ENCODE data around the gene IER3. TPM values are rescaled to one million over a fixed set of nuclear protein-coding genes. Genes with fewer than 3 reads are reported as not detected.

The IER3 gene
- total and polyA plus RNA-seq, 2 experiments from 2014 or later, result 19.9 to 21.2 TPM

- Histone ChIP-seq H4K20me1 (replicated peaks; ENCODE audit: insufficient read depth) (no peaks in the 10 kb centered on the region; the same call in 1 of the 2 replicates), H3K4me2 (no peak overlapping the region), H2AFZ (no peak overlapping the region), H3K27me3 (ENCODE audit: insufficient read depth) (no peaks in the 10 kb centered on the region), H3K4me1 (ENCODE audit: insufficient read depth) (peaks cover 14% of the 10 kb centered on the region), H3K4me3 (no peak overlapping the region), H3F3A (replicated peaks; ENCODE audit: low read depth) (no peaks in the 10 kb centered on the region), H3K79me2 (replicated peaks; ENCODE audit: insufficient read depth) (no peaks in the 10 kb centered on the region), H3K27ac (ENCODE audit: low read depth) (no peak overlapping the region), H3K9me2 (ENCODE audit: insufficient read depth) (no peaks in the 10 kb centered on the region), H3K36me3 (ENCODE audit: insufficient read depth) (no peaks in the 10 kb centered on the region)
- Mint-ChIP-seq H3K4me3 (no peak overlapping the region), H3K4me1 (peaks cover 31% of the 10 kb centered on the region), H3K27ac (no peak overlapping the region), H3K36me3 (ENCODE audit: low read depth) (no peaks in the 10 kb centered on the region), H3K9me3 (no peaks in the 10 kb centered on the region), H3K27me3 (ENCODE audit: insufficient read depth, low read depth, poor library complexity) (peaks cover 9% of the 10 kb centered on the region)
- no peak for TF ChIP-seq ZNF331 (CRISPR knock-in tag; IDR thresholded peaks at IDR 0.05; ENCODE audit: low read depth)
- no peak for TF ChIP-seq ETS1 (IDR thresholded peaks at IDR 0.05)
- TF ChIP-seq REST (IDR thresholded peaks at IDR 0.05; ENCODE audit: unreplicated experiment), result no peak
- no peak for TF ChIP-seq JUNB (IDR thresholded peaks at IDR 0.05; ENCODE audit: unreplicated experiment)
- TF ChIP-seq EZH2phosphoT487 (IDR thresholded peaks at IDR 0.05; ENCODE audit: unreplicated experiment), result no peak
- TF ChIP-seq NANOG (IDR thresholded peaks at IDR 0.05; ENCODE audit: borderline replicate concordance), result no peak
- TF ChIP-seq CTCF (conservative IDR thresholded peaks at IDR 0.05; ENCODE audit: low read depth in 2 of 2), result no peak
- TF ChIP-seq ZNF114 (CRISPR knock-in tag; IDR thresholded peaks at IDR 0.05), result no peak
- TF ChIP-seq ZNF462 (CRISPR knock-in tag; IDR thresholded peaks at IDR 0.05), result no peak
- no peak for TF ChIP-seq EZH2 (IDR thresholded peaks at IDR 0.05; ENCODE audit: low read depth, unreplicated experiment)
- TF ChIP-seq CREB1 (CRISPR knock-in tag; IDR thresholded peaks at IDR 0.05; ENCODE audit: low read depth), result no peak
- TF ChIP-seq STAT1 (IDR thresholded peaks at IDR 0.05; ENCODE audit: unreplicated experiment), result no peak
- no peak for TF ChIP-seq POLR2AphosphoS5 (IDR thresholded peaks at IDR 0.05; ENCODE audit: low read depth)
- DNase-seq (ENCODE audit: low spot score) (no peak), ATAC-seq (no peak)
Observed at GRCh38 chr6:30760549-30760948, 16.2 kb upstream of the IER3 start.
